DND-41 (cell line): ENCODE results near the gene HSF2BP.

Experiments used
- ATAC-seq: fragments of 200-7000 bp; cut with Tn5 transposase; 3 replicates; pipeline ENCODE4 v1.9.1; 2021; ENCODE audit warnings: low read depth; ENCODE audit not compliant: insufficient read depth
- DNase-seq: peaks from one replicate; pipeline ENCODE4 v3.0.0-alpha.2; 2020
- H2AFZ ChIP-seq: 2 replicates; pipeline ENCODE4 v1.6.0; 2012; ENCODE audit warnings: low read depth, low read length
- H3K27ac ChIP-seq: 2 replicates; pipeline ENCODE4 v1.5.1; 2012; ENCODE audit warnings: low read length, inconsistent platforms
- H3K27me3 ChIP-seq: fragments of 200-600 bp; sonication (generic); 2 replicates; pipeline ENCODE4 v1.6.0; 2012; ENCODE audit warnings: low read length, mild to moderate bottlenecking, inconsistent platforms; ENCODE audit not compliant: insufficient read depth, poor library complexity
- H3K36me3 ChIP-seq: 2 replicates; pipeline ENCODE4 v1.5.1; 2012; ENCODE audit warnings: low read length, inconsistent platforms; ENCODE audit not compliant: insufficient read depth
- H3K4me1 ChIP-seq: 2 replicates; pipeline ENCODE4 v1.5.1; 2012; ENCODE audit warnings: mild to moderate bottlenecking, low read length; ENCODE audit not compliant: insufficient read depth
- H3K4me2 ChIP-seq: 2 replicates; pipeline ENCODE4 v1.6.0; 2012; ENCODE audit warnings: mild to moderate bottlenecking, moderate library complexity, low read length, inconsistent platforms; ENCODE audit not compliant: insufficient read depth
- H3K4me3 ChIP-seq, 2 experiments: fragments of 200-600 bp in 1 of 2; shearing (Covaris generic) in 1 of 2; 2 replicates each; pipeline ENCODE4 v1.5.1; 2012 to 2016; ENCODE audit warnings: inconsistent platforms in 2 of 2, low read length in 2 of 2, mild to moderate bottlenecking in 2 of 2, low read depth in 1 of 2, moderate library complexity in 1 of 2
- H3K79me2 ChIP-seq: 2 replicates; pipeline ENCODE4 v1.6.0; 2012; ENCODE audit warnings: low read length, inconsistent platforms; ENCODE audit not compliant: insufficient read depth
- H3K9ac ChIP-seq: 2 replicates; pipeline ENCODE4 v1.6.0; 2012; ENCODE audit warnings: low read depth, mild to moderate bottlenecking, inconsistent platforms, low read length, moderate library complexity
- H3K9me3 ChIP-seq: 2 replicates; pipeline ENCODE4 v1.5.1; 2012; ENCODE audit warnings: low read length, moderate library complexity, mild to moderate bottlenecking, inconsistent platforms; ENCODE audit not compliant: insufficient read depth, severe bottlenecking
- H4K20me1 ChIP-seq: 2 replicates; pipeline ENCODE4 v1.6.0; 2012; ENCODE audit warnings: low read length; ENCODE audit not compliant: insufficient read depth
- CTCF ChIP-seq: IDR thresholded peaks from 2 replicates; pipeline ENCODE4 v1.5.1; 2012; ENCODE audit warnings: borderline replicate concordance, low read length, moderate library complexity, mild to moderate bottlenecking; ENCODE audit not compliant: poor library complexity, severe bottlenecking; ENCODE audit errors: extremely low read depth
- EZH2 ChIP-seq: IDR thresholded peaks from 3 replicates; pipeline ENCODE4 v1.6.1; 2012; ENCODE audit warnings: borderline replicate concordance, low read depth, mild to moderate bottlenecking, moderate library complexity, low read length, inconsistent platforms; ENCODE audit not compliant: severe bottlenecking

HSF2BP gene

DNA sequence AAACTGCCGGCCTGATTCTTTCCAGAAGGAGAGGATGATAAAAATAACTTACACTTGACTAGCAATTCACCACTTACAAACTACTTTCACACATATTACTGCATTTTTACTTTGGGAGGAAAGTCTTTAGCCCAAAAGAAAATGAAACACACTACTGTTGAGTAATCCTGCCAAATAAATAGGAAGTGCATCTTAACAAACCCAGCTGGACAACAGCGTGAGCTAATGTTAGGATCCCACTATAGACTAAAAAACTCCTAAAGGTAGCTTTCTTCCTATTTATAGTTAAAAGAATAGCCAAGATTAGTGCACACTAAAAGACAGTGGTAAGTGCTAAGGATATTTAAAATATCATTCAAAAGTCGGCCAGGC is 83.8 kb downstream of the HSF2BP start:
- no peaks in the 10 kb centered on the region for H3K27me3 ChIP-seq

DNA sequence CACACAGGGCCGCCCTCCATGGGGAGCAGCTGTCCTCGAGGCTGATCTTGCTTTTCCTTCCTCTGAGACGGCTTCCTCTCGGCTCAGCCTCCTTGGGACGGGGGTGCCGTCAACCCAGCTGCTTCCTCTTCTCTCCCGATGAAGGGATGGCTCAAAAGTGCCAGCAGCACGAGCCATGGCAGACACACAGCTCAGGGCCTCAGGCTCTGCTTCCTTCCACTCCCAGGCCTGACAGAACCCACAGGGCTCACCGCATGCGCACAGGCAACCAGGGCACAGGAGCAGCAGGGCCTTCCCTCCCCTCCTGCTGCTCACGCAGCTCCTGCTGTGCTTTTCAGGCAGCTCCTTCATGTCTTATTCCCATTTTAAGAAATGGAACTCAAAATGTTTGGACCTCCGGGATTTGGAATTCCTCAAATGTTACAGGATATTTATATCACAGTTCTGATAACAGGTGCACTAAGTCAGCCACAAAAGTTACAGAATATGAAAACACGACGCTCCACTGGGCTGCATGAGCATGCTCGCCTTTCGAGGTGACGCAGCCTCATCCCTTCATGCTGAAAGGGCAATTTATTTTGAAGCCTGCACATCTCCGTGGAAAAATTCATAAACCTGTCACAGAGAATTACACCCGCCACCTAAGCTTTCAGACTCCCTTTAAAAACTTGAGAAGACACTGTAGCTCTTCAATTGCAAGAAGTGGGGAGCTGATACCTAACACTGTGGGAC is 84.4 kb downstream of the HSF2BP start:
- H3K9ac ChIP-seq, result no peak overlapping the region
- H3K36me3 ChIP-seq, result no peaks in the 10 kb centered on the region
- H3K9me3 ChIP-seq, result no peaks in the 10 kb centered on the region
- TF ChIP-seq EZH2 (no peak), CTCF (no peak)
- no peaks in the 10 kb centered on the region for H3K4me1 ChIP-seq
- H3K4me3 ChIP-seq, result no peak overlapping the region
- H3K4me2 ChIP-seq, result no peak overlapping the region
- H3K79me2 ChIP-seq, result no peaks in the 10 kb centered on the region
- no peak for ATAC-seq
- no peak overlapping the region for H3K27ac ChIP-seq
- DNase-seq, result no peak
- no peak overlapping the region for H2AFZ ChIP-seq
- H4K20me1 ChIP-seq, result no peaks in the 10 kb centered on the region
- no peaks in the 10 kb centered on the region for H3K27me3 ChIP-seq

More for the DNA sequence above, 83.8 kb downstream of the HSF2BP start:
- no peaks in the 10 kb centered on the region for H3K9me3 ChIP-seq
- no peaks in the 10 kb centered on the region for H3K4me1 ChIP-seq
- H3K79me2 ChIP-seq, result no peaks in the 10 kb centered on the region
- H4K20me1 ChIP-seq, result no peaks in the 10 kb centered on the region
- TF ChIP-seq EZH2, result no peak
- no peak for TF ChIP-seq CTCF
- DNase-seq, result no peak
- ATAC-seq, result no peak
- H3K4me2 ChIP-seq, result no peak overlapping the region
- no peak overlapping the region for H3K9ac ChIP-seq
- no peak overlapping the region for H2AFZ ChIP-seq
- H3K27ac ChIP-seq, result no peak overlapping the region
- no peak overlapping the region for H3K4me3 ChIP-seq
- no peaks in the 10 kb centered on the region for H3K36me3 ChIP-seq

DNA sequence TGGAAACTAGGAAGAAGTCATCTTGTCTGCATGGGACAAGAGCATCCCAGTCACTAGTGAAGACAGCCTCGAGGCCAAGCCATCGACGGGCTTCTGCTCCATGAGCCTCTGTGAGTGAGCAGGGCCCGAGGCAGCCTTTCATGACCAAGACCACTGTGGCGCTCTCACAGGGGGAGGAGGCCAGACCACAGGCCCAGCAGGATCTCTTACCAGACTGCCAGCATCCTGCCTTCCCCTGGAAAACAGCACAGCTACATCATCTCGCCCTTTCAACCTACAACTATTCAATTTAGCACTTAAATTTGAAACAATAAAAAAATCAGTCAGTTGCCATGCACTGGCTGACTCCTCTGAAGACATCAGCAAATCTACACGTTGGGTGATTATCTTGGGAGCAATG is 85.4 kb downstream of the HSF2BP start:
- Histone ChIP-seq H3K4me1 (no peaks in the 10 kb centered on the region), H3K36me3 (no peaks in the 10 kb centered on the region), H3K9ac (no peak overlapping the region), H3K27ac (no peak overlapping the region), H3K9me3 (no peaks in the 10 kb centered on the region), H4K20me1 (no peaks in the 10 kb centered on the region), H3K4me3 (no peak overlapping the region), H3K27me3 (no peaks in the 10 kb centered on the region), H3K4me2 (no peak overlapping the region), H2AFZ (no peak overlapping the region), H3K79me2 (no peaks in the 10 kb centered on the region)
- no peak for DNase-seq
- ATAC-seq, result no peak
- TF ChIP-seq EZH2 (no peak), CTCF (no peak)

DNA sequence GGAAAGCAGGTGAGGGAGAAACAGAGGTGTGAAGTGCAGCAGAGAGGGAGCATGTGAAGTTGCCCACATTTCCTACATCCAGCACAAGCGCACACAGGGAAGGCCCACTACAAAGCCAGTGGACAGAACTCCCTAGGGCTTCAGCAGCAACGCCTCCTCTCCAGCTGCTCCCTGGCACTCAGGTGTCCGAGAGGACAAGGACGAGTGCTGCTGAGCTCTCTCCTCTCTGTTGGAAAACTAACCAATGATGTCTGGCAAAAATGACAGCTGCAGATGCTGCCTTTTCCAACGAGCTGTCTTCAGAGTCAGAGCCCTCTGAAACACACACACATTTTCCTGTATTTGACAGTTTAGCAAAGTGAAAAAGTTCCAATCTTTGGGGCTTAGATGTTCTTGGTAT is 86.8 kb downstream of the HSF2BP start:
- H3K9me3 ChIP-seq, result no peaks in the 10 kb centered on the region
- no peak overlapping the region for H3K27ac ChIP-seq
- no peak overlapping the region for H3K4me3 ChIP-seq
- no peaks in the 10 kb centered on the region for H4K20me1 ChIP-seq
- H3K27me3 ChIP-seq, result no peaks in the 10 kb centered on the region
- H3K4me1 ChIP-seq, result no peaks in the 10 kb centered on the region
- H3K79me2 ChIP-seq, result no peaks in the 10 kb centered on the region
- H3K9ac ChIP-seq, result no peak overlapping the region
- DNase-seq (no peak), ATAC-seq (no peak)
- no peaks in the 10 kb centered on the region for H3K36me3 ChIP-seq
- no peak overlapping the region for H3K4me2 ChIP-seq
- H2AFZ ChIP-seq, result no peak overlapping the region
- no peak for TF ChIP-seq CTCF
- no peak for TF ChIP-seq EZH2
